Rectal smooth muscle tissue (tissue), 1 donor: ENCODE results near the gene MBD1.
"Not testable (repeated sequence)": the region's sequence is repeated elsewhere in the genome, so short reads cannot be mapped to it uniquely, and the experiment has no call there.

Source experiments
- H3K27ac ChIP-seq: one replicate; pipeline ENCODE4 v1.7.0; 2013; ENCODE audit warnings: low read depth, low read length, inconsistent platforms
- H3K27me3 ChIP-seq: one replicate; pipeline ENCODE4 v1.7.0; 2013; ENCODE audit warnings: low read length; ENCODE audit not compliant: control insufficient read depth, insufficient read depth
- H3K36me3 ChIP-seq: one replicate; pipeline ENCODE4 v1.7.0; 2013; ENCODE audit warnings: low read length; ENCODE audit not compliant: control insufficient read depth, insufficient read depth
- H3K4me1 ChIP-seq: one replicate; pipeline ENCODE4 v1.7.0; 2013; ENCODE audit warnings: low read length; ENCODE audit not compliant: control insufficient read depth, insufficient read depth
- H3K4me3 ChIP-seq: one replicate; pipeline ENCODE4 v1.7.0; 2013; ENCODE audit warnings: low read length
- H3K9ac ChIP-seq: one replicate; pipeline ENCODE4 v1.7.0; 2013; ENCODE audit warnings: low read length

The MBD1 gene, protein sequence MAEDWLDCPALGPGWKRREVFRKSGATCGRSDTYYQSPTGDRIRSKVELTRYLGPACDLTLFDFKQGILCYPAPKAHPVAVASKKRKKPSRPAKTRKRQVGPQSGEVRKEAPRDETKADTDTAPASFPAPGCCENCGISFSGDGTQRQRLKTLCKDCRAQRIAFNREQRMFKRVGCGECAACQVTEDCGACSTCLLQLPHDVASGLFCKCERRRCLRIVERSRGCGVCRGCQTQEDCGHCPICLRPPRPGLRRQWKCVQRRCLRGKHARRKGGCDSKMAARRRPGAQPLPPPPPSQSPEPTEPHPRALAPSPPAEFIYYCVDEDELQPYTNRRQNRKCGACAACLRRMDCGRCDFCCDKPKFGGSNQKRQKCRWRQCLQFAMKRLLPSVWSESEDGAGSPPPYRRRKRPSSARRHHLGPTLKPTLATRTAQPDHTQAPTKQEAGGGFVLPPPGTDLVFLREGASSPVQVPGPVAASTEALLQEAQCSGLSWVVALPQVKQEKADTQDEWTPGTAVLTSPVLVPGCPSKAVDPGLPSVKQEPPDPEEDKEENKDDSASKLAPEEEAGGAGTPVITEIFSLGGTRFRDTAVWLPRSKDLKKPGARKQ

DNA sequence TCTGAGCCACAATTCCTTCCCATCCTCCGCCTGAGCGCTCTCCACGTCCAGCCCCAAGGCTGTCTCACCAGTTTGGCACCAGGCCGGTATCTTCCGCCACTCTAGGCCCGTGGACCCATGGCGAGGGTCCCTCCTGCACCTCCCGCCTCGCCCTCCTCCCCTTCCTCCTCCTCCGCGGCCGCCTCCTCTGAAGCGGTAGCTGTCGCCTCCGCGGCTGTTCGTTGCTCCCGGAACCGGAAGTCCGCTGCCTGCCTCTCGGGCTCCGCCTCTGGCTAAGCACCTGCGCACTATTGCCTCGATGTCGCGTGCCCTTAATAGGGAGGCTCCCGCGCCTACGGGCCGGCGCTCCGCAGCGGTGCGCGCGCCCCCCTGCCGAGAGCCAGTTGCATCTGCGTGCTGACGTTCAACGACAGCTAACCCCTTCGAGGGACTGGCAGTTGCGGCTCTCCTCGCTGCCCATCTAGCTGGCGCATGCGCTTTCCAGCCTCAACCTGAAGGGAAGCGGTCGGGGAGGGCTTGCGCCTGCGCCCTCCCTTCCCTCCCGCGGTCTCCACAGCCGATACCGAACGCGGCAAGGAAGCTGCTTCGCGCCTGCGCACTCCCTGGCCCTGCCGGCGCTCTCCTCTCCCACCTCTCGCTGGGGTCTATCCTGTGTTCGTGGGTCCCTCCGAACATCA, at the start of gene MBD1:
MBD1 (minus strand) TSS at position 229 of the 677 bp plus-strand sequence. CDS start 1,531 bp downstream, outside the sequence.
- H3K4me1 ChIP-seq = peaks cover 12% of the 10 kb centered on the region
- peaks cover 25% of the 10 kb centered on the region for H3K36me3 ChIP-seq
- peak within 1 kb of the TSS; percentile 90 for H3K27ac ChIP-seq
- H3K4me3 ChIP-seq = peak within 1 kb of the TSS; percentile 99
- H3K27me3 ChIP-seq = no peaks in the 10 kb centered on the region
- peak within 1 kb of the TSS; percentile 99 for H3K9ac ChIP-seq

DNA sequence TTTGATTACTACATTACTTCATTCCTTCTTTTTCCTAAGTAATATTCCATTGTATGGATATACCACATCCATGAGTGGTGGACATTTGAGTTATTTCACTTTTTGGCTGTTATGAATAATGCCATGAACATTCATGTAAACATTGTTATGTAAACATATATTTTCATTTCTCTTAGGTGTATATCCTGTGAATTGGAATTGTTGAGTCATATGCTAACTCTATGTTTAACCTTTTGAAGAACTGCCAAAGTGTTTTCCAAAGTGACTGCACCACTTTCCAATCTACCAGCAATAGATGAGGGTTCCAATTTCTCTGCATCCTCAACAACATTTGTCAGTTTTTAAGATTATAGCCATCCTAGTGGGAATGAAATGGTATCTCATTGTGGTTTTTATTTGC, 48.9 kb upstream of the MBD1 start:
- no peaks in the 10 kb centered on the region for H3K4me1 ChIP-seq
- no peaks in the 10 kb centered on the region for H3K27me3 ChIP-seq
- no peak overlapping the region for H3K9ac ChIP-seq
- H3K4me3 ChIP-seq = no peak overlapping the region
- no peak overlapping the region for H3K27ac ChIP-seq
- no peaks in the 10 kb centered on the region for H3K36me3 ChIP-seq

DNA sequence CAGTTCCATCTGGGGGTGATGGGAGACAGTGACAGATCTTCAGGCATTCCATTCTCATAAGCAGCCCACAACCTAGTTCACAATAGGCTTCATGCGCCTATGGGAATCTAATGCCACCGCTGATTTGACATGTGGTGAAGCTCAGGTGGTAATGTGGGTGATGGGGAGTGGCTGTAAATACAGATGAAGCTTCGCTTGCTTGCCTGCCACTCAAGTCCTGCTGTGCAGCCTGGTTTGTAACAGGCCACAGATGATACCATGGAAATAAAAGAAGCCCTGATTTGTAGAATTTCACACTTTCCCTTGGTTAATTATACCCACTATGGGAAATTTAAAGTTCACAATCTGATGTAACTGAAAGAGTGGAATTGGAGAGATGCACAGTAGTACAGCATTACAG, 46.7 kb upstream of the MBD1 start:
- Histone ChIP-seq H3K27ac (no peak overlapping the region), H3K4me3 (no peak overlapping the region), H3K27me3 (no peaks in the 10 kb centered on the region), H3K9ac (no peak overlapping the region), H3K36me3 (no peaks in the 10 kb centered on the region), H3K4me1 (no peaks in the 10 kb centered on the region)

DNA sequence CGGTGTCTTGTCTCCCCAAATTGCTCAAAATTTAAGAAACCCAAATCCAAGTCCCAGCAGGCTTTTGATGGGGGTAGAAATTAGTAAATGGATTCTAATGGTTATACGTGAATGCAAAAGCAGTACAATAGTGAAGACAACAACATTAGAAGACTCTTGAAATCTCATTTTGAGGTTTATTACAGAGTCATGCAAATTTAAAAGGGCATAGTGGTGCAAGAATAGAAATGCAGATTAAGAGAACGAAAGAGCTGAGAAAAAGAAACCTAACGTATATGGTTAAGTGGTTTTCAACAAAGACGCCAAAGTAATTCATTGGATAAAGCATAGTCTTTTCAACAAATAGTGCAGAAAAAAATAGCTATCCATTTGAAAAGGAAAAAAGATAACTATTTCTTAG, 39.4 kb upstream of the MBD1 start:
- Histone ChIP-seq H3K9ac (no peak overlapping the region), H3K4me3 (no peak overlapping the region), H3K27me3 (no peaks in the 10 kb centered on the region)

DNA sequence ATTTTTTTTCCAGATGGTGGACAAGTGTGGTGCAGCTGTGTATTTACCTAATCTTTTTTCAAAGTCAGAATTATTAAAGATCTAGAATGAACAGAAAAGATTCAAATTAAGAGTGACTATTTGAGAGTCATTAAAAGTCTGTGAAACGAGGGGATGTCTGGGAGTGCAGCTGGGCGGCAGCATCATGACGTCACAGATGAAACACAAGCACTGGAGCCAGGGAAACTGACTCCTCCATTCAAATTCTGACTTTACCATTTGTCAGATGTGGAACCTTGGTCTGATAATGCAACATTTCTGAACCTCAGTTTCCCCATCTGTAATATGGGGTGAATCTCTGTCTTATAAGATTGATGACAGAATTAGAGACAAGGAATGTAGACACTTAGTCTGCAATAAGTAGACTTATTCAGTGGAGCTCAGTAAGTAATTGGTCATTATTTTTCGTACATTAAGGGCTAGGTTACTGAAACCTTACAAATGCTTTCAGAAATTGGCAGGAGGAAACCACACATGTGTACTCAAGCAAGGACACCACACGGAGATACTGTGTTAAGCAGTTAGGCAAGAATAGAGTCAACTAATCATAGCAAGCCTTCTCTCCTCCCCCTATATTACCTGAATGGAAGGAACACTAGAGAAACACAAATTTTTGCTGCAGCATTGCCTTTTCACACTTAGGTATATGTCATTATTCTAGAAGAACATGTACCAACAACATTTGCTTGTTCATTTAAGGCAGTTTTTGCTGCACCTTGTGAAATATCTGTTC, 34.0 kb upstream of the MBD1 start:
- H3K36me3 ChIP-seq = no peaks in the 10 kb centered on the region
- H3K4me1 ChIP-seq = no peaks in the 10 kb centered on the region
- H3K27ac ChIP-seq = no peak overlapping the region
- H3K27me3 ChIP-seq = peaks cover 4% of the 10 kb centered on the region
- no peak overlapping the region for H3K4me3 ChIP-seq
- H3K9ac ChIP-seq = no peak overlapping the region

More for the DNA sequence above, 39.4 kb upstream of the MBD1 start:
- H3K4me1 ChIP-seq = no peaks in the 10 kb centered on the region
- H3K27ac ChIP-seq = no peak overlapping the region
- H3K36me3 ChIP-seq = no peaks in the 10 kb centered on the region

DNA sequence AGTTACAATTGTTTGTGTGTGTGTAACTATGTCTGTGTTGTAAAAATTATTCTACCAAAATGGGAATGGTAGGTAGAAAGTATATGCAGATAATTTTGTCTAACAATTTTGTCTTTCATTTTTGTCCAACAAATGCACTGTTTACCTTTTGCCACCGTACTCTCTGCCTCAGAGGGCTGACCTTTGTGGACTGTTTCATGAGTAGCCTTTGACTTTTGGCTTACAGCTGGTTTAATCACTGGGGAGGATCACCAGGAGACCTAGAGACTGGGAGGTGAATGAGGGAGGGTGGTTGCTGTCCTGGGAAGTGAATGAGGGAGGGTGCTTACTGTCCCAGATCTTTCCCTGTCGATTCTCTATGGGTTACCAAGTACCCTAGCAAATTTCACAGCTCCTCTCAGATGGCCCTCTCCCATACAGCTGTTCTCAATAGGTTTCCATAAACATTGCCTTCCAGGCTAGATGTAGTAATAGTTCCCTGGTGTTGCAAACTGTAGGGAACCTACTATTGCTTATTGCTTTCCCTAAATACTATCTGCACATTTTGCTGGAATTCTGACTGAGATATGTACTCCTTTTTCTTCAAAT, 32.6 kb upstream of the MBD1 start:
- Histone ChIP-seq H3K4me3 (no peak overlapping the region), H3K36me3 (no peaks in the 10 kb centered on the region), H3K27me3 (peaks cover 4% of the 10 kb centered on the region), H3K9ac (no peak overlapping the region), H3K4me1 (no peaks in the 10 kb centered on the region), H3K27ac (no peak overlapping the region)

DNA sequence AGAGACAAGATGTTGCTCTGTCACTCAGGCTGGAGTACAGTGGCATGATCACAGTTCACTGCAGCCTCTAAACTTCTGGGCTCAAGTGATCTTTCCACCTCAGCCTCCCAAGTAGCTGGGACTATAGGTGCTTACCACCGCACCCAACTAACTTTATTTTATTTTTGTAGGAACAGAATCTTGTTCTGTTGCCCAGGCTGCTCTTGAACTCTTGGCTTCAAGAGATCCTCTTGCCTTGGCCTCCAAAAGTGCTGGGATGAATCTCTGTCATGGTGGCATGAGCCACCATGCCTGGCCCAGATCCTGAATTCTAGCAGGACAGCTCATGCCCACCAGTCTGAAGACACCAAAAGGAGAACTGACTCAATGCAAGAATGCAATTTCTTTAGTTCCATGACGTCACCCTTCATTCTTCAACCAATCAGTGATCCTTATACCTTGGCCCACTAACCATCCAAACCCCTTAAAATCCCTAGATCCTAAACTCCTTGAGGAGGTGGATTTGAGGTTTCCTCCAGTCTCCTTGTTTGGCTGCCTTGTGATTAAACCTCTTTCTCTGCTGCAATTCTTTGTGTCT, 31.8 kb upstream of the MBD1 start:
- H3K27me3 ChIP-seq = peaks cover 4% of the 10 kb centered on the region

DNA sequence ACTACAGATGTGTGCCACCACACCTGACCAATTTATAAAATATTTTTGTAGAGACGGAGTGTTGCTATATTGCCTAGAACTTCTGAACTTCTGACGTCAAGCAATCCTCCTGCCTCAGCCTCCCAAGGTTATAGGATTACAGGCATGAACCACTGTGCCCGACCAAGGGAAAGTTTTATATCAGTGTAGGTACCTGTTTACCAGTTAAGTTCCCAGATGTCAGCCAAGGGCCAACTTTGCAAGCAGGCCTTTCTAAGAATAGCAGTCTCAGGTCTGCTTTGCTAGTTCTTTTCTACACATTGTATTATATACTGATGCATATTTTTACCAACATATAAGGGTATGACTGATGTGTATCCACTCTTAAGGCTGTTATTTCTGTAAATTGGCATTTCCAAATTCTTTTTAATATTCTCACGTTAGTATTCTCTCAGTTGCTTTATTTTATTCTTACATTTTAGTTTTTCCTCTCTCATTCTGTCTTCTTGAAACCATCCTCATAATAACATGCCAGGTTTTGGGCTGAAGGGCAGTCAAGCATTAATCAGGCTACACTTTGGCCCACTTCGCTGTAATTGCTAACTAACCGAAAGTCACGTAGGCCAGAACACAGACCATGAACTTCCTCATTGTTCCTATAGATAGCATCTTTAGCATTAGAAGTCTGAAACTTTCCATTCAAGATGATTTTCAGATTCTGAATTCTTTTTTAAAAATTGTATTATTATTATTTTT, 31.1 kb upstream of the MBD1 start:
- H3K27me3 ChIP-seq = peaks cover 4% of the 10 kb centered on the region
- no peak overlapping the region for H3K4me3 ChIP-seq
- H3K27ac ChIP-seq = no peak overlapping the region
- no peak overlapping the region for H3K9ac ChIP-seq
- no peaks in the 10 kb centered on the region for H3K36me3 ChIP-seq
- H3K4me1 ChIP-seq = no peaks in the 10 kb centered on the region

More for the DNA sequence above, 31.8 kb upstream of the MBD1 start:
- Histone ChIP-seq H3K4me3 (no peak overlapping the region), H3K36me3 (no peaks in the 10 kb centered on the region), H3K4me1 (no peaks in the 10 kb centered on the region), H3K27ac (no peak overlapping the region), H3K9ac (no peak overlapping the region)

DNA sequence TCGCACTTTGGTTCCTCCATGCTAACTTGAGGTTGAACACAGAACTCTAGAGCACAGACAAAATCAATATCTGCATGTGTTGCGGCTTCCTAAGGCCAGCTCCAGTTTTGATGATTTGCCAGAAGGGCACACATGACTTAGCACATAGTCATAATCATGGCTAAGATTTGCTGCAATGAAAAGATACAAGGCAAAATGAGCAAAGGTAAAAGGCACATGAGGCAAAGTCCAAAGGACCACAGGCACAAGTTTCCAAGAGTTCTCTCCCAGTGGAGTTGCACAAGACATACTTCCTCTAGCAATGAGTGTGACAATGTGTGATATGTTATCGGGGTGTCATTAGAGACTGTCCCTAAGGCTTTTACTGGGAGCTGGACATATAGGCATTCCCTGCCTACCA, 30.3 kb upstream of the MBD1 start:
- no peaks in the 10 kb centered on the region for H3K4me1 ChIP-seq
- H3K36me3 ChIP-seq = no peaks in the 10 kb centered on the region
- no peak overlapping the region for H3K9ac ChIP-seq
- H3K27me3 ChIP-seq = peaks cover 4% of the 10 kb centered on the region
- H3K4me3 ChIP-seq = no peak overlapping the region
- H3K27ac ChIP-seq = no peak overlapping the region

DNA sequence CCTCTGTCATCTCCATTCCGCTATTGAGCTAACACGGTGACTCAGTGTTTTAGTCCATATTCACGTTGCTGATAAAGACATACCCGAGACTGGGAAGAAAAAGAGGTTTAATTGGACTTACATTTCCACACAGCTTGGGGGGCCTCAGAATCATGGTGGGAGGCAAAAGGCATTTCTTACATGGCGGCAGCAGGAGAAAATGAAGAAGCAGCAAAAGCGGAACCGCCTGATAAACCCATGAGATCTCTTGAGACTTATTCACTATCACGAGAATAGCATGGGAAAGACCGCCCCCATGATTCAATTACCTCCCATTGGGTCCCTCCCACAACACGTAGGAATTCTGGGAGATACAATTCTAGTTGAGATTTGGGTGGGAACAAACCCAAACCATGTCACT, 28.8 kb upstream of the MBD1 start:
- H3K36me3 ChIP-seq = no peaks in the 10 kb centered on the region
- no peak overlapping the region for H3K27ac ChIP-seq
- H3K9ac ChIP-seq = no peak overlapping the region
- H3K4me1 ChIP-seq = no peaks in the 10 kb centered on the region
- no peak overlapping the region for H3K4me3 ChIP-seq
- peaks cover 4% of the 10 kb centered on the region for H3K27me3 ChIP-seq

DNA sequence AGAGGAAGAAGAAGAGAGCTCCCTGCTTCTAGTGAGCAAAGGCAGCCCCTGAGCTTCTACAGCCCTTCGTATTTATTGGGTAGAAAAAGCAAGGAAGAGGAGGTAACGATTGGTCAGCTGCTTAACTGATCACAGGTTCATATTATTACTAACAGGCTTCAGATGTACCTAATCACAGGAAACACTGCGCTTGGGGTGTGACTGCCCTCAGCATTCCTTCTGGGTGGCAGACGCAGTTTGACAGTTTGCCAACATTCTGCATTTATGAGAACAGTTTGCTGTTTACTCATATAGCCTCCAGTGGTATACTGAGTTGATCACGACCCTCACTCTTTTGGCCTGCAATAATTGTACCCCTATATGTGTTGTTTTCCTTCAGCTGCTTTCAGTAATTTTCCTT, 27.5 kb upstream of the MBD1 start:
- H3K4me1 ChIP-seq, H3K4me3 ChIP-seq, H3K9ac ChIP-seq, H3K27me3 ChIP-seq, H3K27ac ChIP-seq, H3K36me3 ChIP-seq: not testable (repeated sequence)
